DMS114 treated with DMSO at 0.1 percent for 48 hours (cell line): ENCODE data around the gene HS3ST2.
"Not testable (repeated sequence)": the region's sequence is repeated elsewhere in the genome, so short reads cannot be mapped to it uniquely, and the experiment has no call there.

Source experiments
- DNase-seq: peaks from one replicate; lab custom pipeline; 2025; ENCODE audit not compliant: unreplicated experiment; lab: John Stamatoyannopoulos, UW

HS3ST2 gene

DNA sequence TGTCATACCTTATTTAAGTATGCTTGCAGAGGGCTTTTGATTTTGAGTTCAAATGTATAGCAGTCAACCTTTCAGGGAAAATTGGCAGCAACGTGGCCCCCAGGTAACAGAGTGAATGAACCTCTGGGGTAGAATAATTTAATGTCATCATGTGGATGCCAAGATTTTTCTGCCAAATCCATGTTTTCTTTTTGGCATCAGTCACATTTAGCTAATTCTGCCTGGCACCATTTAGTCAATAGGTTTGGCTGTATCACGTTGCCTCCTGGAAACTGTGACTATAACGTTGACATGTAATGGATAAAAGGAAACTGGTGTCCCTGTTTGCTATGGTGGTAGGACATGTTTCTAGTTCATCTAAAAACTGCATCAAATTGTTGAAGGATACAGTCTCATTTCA, 115.5 kb downstream of the HS3ST2 start:
- no peak for DNase-seq

- no peak for DNase-seq
Observed at GRCh38 chr16:22932032-22932771, 118.2 kb downstream of the HS3ST2 start.

GRCh38 chr16:22933173-22933572, 119.2 kb downstream of the HS3ST2 start:
- no peak for DNase-seq

GRCh38 chr16:22934786-22935185, 120.8 kb downstream of the HS3ST2 start:
- DNase-seq = no peak

- no peak for DNase-seq
Observed at GRCh38 chr16:22937169-22937568, 123.2 kb downstream of the HS3ST2 start.

- no peak for DNase-seq
Observed at GRCh38 chr16:22938647-22939046, 124.7 kb downstream of the HS3ST2 start.

DNA sequence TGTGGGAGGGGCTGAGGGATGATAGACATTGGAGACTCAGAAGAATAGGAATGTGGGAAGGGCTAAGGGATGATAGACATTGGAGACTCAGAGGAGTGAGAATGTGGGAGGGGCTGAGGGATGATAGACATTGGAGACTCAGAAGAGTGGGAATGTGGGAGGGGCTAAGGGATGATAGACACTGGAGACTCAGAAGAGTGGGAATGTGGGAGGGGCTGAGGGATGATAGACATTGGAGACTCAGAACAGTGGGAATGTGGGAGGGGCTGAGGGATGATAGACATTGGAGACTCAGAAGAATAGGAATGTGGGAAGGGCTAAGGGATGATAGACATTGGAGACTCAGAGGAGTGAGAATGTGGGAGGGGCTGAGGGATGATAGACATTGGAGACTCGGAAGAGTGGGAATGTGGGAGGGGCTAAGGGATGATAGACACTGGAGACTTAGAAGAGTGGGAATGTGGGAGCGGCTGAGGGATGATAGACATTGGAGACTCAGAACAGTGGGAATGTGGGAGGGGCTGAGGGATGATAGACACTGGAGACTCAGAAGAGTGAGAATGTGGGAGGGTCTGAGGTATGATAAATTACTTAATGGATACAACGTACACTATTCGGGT, 125.9 kb downstream of the HS3ST2 start:
- DNase-seq = not testable (repeated sequence)

- DNase-seq = no peak
Observed at GRCh38 chr16:22941970-22942501, 128.1 kb downstream of the HS3ST2 start.

- no peak for DNase-seq
Observed at GRCh38 chr16:22942811-22943210, 128.8 kb downstream of the HS3ST2 start.

- DNase-seq = no peak
Observed at GRCh38 chr16:22945361-22945760, 131.4 kb downstream of the HS3ST2 start.

- no peak for DNase-seq
Observed at GRCh38 chr16:22946433-22946832, 132.5 kb downstream of the HS3ST2 start.

GRCh38 chr16:22948058-22948602, 134.2 kb downstream of the HS3ST2 start:
- DNase-seq = no peak

DNA sequence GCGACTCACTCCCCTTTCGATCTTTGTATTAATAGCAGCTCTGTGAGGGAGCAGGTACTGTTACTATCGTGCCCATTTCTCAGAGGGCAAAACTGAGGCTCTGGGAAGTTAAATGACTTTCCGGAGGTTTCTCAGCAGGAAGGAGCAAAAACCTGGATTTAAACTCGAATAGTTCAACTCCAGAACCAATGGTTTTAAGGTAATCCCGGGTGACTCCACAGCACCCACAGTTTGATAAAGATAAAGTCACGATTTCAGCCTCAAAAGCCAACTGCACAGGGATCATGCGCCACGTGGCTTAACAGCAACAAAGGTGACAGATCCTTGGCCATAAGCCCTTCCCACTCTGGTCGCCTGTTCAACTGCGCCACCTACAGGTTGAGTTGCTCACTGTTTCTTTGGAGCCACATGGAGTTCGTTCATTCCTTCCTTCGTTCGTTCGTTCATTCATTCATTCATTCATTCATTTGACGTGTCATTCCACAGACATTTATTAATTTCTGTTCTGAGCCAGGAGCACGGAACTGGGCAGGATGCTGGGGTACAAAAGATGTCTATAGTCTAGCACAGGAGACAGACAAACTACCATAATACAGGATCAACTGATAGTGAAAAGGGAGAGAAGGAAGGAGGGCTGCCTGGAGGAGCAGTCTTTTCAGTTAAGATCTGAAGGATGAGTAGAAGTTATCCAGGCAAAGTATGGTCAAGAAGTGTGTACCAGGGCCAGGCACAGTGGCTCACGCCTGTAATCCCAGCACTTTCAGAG, 134.8 kb downstream of the HS3ST2 start:
- DNase-seq = peak; percentile 44

DNA sequence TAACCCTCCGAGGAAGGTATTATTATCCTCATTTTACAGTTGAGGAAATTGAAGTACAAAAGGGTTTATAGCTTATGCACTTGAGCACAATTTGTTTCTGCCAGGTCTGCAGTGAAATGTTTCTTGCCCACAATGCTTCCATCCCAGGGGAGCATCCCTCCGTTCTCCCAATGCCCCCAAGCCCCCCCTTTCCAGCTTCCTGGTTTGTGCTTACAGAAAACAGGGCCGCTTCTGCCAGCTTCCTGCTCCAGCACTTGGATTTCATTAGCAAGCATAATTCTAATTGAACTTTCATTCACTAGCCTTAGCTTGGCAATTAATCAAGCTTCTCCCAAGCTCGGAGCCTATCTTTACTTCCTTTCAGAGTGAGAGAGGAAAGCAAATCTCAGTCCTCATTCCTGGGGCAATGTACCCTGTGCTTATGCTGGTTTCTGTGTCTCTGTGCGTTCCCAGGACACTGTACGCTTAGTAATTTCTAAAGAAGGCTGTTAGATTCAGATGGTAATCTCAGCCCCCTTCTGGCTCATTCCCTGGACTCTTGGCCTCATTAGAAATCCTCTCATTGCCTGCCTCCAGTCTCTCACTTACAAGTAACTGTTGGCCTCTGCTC, 141.6 kb downstream of the HS3ST2 start:
- no peak for DNase-seq

DNA sequence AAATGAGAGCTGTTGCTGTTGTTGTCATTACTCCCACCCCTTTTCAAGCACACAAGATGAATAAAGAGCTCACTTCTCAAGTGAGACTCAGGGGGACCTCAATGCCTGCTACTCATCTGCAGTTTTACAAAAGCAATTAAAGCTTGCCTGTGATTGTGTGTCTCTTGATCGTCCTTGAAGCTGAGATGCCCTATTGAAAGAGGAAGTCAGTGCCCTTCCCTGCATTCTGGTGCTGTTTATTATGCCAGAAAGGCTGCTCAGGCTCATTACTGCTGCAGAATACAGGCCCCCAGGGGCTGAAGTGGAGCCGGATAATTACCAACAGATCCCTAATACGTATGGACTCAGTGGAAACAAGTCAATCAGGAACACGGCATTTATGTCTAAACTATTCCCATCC, 147.2 kb downstream of the HS3ST2 start:
- no peak for DNase-seq

GRCh38 chr16:22962905-22963304, 148.9 kb downstream of the HS3ST2 start:
- DNase-seq = no peak
